ENCODE measurements around the gene EFNB2.

- no peak for TF ChIP-seq HIVEP1 (CRISPR knock-in tag; IDR thresholded peaks at IDR 0.05)
- no peak for TF ChIP-seq ZNF44 (CRISPR knock-in tag; IDR thresholded peaks at IDR 0.05)
- no peak for TF ChIP-seq GATAD2A (CRISPR knock-in tag; IDR thresholded peaks at IDR 0.05)
- no peak for TF ChIP-seq ZKSCAN5 (CRISPR knock-in tag; IDR thresholded peaks at IDR 0.05)
- no peak for TF ChIP-seq ZSCAN29 (CRISPR knock-in tag; conservative IDR thresholded peaks at IDR 0.05)
- no peak for TF ChIP-seq EP300 (IDR thresholded peaks at IDR 0.05; ENCODE audit: low read depth in 2 of 2, low read length in 2 of 2)
- no peak for TF ChIP-seq EP300 (CRISPR knock-in tag; IDR thresholded peaks at IDR 0.05; ENCODE audit: borderline replicate concordance)
- TF ChIP-seq TOE1 (CRISPR knock-in tag; IDR thresholded peaks at IDR 0.05), result no peak
- TF ChIP-seq MNT (IDR thresholded peaks at IDR 0.05), result no peak
- no peak for TF ChIP-seq DMAP1 (CRISPR knock-in tag; IDR thresholded peaks at IDR 0.05)
- no peak for TF ChIP-seq PCBP1 (IDR thresholded peaks at IDR 0.05; ENCODE audit: borderline replicate concordance, low read depth, low read length)
- TF ChIP-seq TCF12 (IDR thresholded peaks at IDR 0.05), result no peak
- TF ChIP-seq TCF12 (CRISPR knock-in tag; IDR thresholded peaks at IDR 0.05), result no peak
- no peak for TF ChIP-seq IKZF1 (IDR thresholded peaks at IDR 0.05)
- no peak for TF ChIP-seq TOPORS (CRISPR knock-in tag; IDR thresholded peaks at IDR 0.05)
- no peak for TF ChIP-seq ZNF547 (CRISPR knock-in tag; IDR thresholded peaks at IDR 0.05)
These were observed 41.8 kb downstream of the EFNB2 start for GRCh38 chr13:106493533-106494220.
